TTC549 (cell line): ENCODE results near the gene CERS5.

Source experiments
- FAIRE-seq: peaks from 2 replicates; lab custom pipeline; 2012; peaks lifted over from hg19 to GRCh38; lab: Jason Lieb, UNC

The CERS5 gene

GRCh38 chr12:50127546-50127945 lies 39.6 kb downstream of the CERS5 start:
- FAIRE-seq: no peak

- no peak for FAIRE-seq
These were observed 44.0 kb downstream of the CERS5 start for GRCh38 chr12:50123203-50123602.

GRCh38 chr12:50121641-50122040 lies 45.5 kb downstream of the CERS5 start:
- FAIRE-seq: no peak

DNA sequence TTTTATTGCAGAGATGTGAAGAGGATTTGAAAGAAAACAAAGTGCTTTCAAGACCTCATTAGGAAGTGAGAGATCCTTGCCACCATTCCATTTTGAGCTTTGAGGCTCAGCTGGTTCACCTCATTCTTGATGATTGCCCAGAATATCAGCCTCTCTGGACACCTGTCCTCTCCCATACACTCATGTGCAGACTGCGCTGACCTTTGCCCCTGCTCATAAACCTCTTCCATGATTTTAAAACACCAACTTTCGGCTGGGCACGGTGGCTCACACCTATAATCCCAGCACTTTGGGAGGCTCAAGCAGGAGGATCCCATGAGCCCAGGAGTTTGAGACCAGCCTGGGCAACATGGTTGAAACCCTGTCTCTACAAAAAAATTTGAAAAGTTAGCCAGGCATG lies 46.2 kb downstream of the CERS5 start:
- FAIRE-seq: no peak

- FAIRE-seq: no peak
These were observed 46.6 kb downstream of the CERS5 start for GRCh38 chr12:50120521-50120920.

GRCh38 chr12:50119387-50119786 lies 47.8 kb downstream of the CERS5 start:
- no peak for FAIRE-seq

DNA sequence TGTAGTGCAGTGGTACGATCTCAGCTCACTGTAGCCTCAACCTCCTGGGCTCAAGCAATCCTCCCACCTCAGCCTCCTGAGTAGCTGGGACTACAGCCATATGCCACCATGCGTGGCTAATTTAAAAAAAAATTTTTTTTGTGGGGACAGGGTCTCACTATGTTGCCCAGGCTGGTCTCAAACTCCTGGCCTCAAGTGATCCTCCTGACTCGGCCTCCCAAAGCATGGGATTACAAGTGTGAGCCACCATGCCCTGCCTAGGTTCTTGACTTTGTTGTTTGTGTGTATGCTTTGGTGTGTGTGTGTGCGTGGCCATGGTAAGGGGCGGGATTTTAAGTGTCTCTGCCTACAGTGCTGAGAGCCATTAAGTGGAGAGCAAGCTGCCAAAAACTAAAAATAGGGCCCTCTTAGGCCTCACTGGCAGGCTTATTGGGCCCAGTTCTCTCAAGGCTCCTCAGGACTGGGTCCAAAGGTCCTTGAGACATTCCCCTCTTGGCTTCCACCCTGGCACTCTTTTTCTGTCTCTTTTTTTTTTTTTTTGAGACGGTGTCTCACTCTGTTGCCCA lies 50.0 kb downstream of the CERS5 start:
- FAIRE-seq: no peak

DNA sequence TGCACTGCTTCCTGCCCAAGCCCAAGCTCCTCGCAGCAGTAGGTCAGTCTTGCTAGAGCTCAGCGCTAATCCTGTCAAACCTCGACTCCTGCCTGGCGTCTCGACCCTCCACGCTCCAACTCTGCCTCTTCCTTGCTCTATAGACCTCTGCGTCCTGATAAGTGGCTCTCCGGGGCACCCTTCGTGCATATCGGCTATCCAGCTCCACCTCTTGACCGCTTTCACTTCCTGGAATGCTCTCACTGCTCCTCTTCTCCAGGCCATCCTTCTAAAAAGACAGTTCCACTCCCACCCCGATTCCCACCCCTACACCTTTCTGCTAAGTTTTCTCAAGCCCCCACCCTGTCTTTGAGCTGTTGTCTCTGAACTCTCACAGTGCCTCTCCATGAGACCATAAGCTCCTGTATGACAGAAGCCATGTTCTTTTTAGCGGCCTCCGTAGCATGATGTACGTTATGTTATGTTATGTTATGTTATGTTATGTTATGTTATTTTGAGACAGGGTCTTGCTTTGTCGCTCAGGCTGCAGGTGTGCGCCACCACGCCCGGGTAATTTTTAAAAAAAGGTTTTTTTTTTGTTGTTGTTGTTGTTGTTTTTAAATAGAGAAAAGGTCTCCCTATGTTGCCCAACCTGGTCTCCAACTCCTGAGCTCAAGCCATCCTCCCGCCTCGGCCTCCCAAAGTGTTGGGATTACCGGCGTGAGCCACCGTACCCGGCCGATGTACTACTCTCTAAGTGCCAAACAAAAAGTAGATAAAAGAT lies 54.5 kb downstream of the CERS5 start:
- FAIRE-seq: no peak

DNA sequence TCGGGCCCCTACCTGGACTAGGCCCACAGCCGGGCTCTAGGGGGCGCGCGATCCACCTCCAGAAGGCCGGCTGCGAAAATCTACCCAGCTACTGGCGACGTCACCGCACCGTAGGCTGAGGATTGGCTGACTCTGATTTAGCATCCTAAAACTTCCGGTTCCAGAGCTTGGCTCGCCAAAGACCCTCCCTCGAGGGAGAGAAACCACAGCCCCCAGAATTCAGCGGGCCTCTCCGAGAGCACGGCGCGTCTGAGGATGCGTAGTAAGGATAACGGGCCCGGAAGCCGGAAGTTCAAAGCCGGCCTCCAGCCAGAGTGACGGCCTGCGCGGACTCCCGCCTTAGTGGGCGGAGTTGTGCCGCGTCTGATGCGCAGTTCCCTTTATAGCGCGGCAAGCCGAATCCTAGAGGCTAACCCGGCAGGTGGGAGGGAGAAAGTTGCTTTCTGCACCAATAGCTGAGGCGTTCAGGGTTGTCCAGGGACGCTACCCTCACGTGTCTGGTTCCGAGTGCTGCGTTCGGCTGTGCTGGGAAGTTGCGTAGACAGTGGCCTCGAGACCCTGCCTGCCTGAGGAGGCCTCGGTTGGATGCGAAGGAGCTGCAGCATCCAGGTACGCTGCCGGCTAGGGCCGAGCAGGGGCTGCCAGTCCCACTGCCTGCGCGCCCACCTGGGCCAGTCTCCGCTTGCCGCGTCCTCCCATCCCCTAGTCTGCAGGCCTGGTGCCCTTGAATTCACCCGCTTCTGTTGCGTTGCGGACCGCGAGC lies 55.3 kb downstream of the CERS5 start, which contains the start of gene COX14:
Gene COX14, plus strand, starts transcription at position 544 of the 763 bp plus-strand sequence. CDS start 7,808 bp downstream, outside the sequence.
- FAIRE-seq: peak; percentile 97

DNA sequence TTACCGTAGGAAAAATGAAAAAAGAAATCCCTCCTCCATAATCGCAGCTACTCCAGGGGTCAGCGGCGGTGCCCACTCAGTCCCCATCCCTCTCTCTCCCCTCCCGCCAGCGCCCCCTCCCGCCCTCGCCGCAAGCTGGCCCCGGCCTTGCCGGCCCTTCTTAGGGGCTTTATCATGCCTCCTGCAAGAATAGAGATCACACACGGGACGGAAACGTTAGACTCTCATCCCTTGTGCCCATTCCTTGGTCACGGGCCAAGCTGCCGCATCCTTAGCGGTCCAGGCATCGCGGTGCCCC lies 55.8 kb downstream of the CERS5 start:
- FAIRE-seq: no peak

GRCh38 chr12:50110762-50111351 lies 56.3 kb downstream of the CERS5 start:
- FAIRE-seq: no peak

DNA sequence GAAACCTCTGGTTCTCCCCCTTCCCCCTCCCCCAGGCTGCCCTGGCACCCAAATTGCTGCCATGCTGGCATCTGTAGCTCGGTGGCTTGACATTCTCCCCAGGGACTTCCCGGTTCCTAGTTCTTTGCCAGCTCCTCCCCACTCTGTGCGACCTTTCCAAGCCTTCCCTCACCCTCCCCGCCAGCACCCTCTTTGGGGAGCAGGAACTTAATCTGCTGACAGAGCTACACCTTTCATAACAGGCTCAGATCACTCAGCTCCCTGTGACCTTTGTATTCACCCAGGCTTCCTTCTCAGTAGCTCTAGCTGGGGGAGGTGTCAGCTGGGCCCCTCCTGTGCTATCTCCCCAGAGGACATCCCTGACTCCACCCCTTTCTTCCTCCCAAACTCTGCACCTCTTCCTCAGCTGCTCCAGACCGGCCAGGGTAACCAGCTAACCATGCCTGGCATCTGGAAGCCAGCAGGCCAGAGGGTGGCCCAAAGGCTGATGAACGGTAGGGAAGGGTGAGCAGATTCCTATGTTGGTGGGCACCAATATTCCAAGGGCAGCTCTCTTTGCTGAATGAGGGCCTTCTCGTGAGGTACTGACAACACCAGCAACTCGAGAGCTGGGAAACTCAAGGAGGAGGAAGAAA lies 56.9 kb downstream of the CERS5 start:
- FAIRE-seq: no peak

DNA sequence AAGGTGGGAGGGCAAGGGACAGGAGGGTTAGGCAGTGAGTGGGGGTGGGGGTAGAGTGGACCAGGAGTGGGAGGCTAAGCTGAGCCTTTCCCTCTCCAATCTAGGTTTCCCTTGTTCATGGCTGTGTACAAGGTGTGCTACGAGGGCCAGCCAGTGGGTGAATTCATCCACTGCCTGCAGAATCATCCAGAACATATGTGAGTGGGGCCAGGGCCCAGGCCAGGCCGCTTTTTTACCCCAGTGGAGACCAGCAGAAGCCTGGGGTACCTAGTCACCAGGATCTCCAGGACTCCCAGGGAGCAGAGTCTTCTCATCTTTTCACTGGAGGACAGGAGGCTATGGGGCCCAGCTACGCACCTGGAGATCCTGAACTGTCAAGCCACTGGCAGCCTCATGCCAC lies 57.9 kb downstream of the CERS5 start:
- FAIRE-seq: no peak

GRCh38 chr12:50107416-50108268 lies 59.5 kb downstream of the CERS5 start:
- no peak for FAIRE-seq

DNA sequence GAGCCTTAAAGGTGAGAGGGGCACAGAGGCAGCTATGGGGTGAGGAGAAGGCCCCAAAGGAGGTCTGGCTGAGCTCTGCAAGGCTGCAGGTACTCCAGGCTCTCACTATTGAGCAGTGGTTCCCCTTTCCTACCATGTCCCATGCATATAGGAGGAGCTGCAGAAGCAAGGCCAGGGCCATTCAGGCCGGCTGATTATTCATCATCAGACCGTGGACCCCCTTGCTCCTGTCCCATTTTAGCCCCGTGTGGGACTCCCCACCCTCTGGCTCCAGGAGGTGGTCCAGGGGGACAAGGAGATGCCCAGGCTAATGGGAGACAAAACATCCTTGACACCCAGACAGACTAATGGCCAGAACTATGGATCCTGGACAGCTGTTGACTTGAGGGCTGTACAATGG lies 60.3 kb downstream of the CERS5 start:
- FAIRE-seq: no peak

DNA sequence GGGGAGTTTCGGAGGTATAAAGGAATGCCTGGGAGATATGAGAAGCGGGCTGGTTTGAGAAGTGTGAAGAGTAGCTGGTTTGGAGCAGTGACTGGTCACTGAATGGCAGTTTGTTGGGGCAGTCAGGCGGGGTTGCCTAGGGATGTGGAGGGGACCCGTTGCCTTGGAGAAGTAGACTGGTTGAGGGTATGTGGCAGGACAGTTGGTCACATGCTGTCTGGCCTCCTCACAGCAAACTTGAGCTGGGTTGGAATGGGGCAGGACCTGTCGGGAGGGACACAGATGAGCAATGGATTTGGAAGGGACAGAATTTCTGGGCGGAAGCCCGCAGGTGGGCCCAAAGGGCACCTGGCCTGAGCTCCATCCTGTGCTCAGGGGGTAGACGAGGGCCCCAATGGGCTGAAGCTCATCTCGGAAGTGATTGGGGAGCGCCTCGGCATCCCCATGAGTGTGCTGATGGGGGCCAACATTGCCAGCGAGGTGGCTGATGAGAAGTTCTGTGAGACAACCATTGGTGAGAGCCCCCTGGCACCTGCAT lies 61.2 kb downstream of the CERS5 start:
- FAIRE-seq: no peak

- no peak for FAIRE-seq
These were observed 62.5 kb downstream of the CERS5 start for GRCh38 chr12:50104417-50105366.

DNA sequence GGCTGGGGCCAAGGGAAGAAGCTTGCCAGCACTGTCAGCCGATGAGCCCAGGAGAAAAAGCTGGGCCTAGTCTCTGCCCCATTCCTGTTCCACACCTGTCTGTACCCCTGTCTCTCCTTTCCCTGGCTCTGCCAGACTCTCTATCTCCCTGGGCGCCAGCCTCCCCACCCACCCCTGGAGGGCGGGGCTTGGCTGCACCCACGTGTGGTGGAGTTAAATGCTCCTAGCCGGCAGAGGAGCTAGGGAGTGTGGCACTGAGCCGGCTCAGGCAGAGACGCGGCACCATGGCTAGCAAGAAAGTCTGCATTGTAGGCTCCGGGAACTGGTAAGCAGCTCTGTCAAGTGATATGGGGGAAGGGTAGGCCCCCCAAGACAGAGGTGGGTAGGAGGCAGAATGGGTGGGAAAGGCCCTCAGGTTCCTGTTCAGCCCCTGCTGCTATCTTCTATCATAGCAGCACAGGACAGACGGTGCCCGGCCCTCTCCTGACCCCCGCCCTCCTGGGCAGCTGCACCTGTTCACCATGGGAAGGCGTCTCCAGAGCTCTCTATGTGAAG lies 63.3 kb downstream of the CERS5 start, which contains the start of gene GPD1:
Gene GPD1, plus strand, starts transcription at position 242 of the 555 bp plus-strand sequence. Its CDS starts 43 bp downstream, at position 285.
- FAIRE-seq: no peak

- FAIRE-seq: no peak
These were observed 63.8 kb downstream of the CERS5 start for GRCh38 chr12:50103351-50103750.
